CD4-positive, alpha-beta T cell treated with Interleukin-21 for 1 hour (primary cell): ENCODE data around the gene CDX1.
"Not testable (repeated sequence)": the region's sequence is repeated elsewhere in the genome, so short reads cannot be mapped to it uniquely, and the experiment has no call there.

Experiments
- DNase-seq: peaks from one replicate; pipeline ENCODE4 v3.0.0-alpha.2; 2020

Gene CDX1

DNA sequence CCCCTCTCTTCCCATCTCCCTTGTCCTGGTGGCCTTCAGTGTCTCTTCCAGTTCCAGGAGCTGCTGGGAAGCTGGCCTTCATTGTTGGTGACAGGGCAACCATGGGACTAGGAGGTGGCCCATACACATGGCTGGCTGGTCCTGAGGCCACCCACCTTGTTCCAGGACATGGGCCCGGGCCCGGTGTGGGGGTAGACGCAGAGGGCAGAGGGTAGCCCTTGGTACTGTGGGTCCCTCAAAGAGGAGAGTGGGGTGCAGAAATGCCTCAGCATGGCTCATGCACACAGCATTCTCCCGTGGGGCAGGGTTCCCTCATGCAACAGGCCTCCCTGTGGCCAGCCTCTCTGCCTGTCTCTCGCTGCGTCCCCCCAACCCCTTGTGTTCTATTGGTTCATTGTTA lies 44.1 kb downstream of the CDX1 start:
- no peak for DNase-seq

DNA sequence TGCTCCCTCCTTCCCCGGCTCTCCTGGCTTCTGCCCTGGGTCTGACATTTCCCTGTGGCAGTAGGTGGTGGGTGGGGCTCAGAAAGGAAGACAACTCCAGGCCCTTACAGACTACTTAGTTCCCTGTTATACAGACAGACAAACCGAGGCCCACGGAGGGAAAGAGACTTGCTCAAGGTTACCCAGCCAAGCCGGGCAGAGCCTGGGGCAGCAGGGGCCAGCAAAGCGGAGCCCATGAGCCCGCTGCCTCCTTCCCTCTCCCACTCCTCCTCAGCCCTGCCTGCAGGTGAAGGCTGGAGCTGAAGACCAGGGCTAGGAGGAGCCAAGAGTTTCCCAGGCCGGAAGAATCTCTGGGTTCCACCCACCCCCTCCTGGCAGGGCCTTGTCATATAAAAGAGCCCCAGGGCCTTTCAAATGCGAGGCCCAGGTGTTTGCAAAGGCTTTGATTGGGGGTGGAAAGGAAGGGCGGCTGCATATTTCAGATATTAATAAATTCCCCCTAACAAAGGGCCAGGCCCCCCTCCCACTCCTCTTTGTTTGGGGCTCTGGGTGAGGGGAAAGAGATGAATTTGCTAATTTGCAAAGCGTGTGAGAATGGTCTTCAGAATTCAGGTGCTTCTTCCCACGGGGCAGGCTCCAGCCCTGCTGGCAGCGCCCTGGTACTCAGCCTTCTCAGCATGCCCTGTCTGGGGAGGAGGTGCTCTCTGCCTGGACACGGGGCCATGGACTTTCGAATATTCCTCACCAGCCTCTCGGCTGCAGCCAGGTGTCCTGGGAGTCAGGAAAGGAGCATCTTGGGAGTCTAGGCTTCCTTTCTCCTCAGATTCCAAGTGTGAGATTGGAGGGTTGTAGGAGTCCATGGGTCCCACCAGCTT lies 44.8 kb downstream of the CDX1 start:
- no peak for DNase-seq

DNA sequence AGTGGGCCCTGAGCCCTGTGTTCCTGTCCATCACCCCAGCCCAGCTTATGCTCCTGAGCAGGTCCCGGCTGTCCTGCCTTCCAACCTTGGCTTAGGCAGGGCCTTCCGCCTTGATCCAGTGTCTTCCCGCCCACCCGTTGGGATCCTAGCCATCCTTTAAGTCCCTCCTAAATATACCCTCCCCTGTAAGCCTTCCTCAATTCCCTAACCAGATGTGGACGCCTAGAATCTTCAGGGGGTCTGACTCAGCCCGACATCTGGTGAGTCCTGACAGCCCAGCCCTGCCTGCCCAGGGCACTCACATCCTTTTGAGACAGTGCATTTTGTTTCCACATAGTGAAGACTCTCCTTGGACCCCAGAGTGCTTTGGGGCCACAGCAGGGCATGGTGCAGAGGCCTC lies 47.0 kb downstream of the CDX1 start:
- no peak for DNase-seq

DNA sequence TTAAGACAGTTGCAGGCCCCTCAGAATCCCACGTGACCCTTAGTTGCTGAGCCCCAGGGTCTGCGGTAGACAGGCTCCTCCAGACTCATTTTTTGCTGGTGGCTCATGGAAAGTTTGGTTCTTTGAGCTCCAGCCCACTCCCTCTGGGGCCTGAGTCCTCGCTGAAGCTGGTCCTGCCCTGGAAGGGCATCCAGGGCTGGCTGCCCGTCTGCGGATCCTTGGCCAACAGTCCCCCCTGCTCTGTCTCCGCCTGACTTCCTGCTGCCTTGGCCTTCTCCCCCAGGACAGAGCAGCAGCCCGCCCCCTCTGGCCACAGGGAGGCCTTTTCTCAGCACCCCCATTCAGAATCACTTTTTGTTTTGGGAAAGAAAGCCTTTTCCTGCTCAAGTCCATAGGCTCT lies 47.7 kb downstream of the CDX1 start:
- DNase-seq = no peak

DNA sequence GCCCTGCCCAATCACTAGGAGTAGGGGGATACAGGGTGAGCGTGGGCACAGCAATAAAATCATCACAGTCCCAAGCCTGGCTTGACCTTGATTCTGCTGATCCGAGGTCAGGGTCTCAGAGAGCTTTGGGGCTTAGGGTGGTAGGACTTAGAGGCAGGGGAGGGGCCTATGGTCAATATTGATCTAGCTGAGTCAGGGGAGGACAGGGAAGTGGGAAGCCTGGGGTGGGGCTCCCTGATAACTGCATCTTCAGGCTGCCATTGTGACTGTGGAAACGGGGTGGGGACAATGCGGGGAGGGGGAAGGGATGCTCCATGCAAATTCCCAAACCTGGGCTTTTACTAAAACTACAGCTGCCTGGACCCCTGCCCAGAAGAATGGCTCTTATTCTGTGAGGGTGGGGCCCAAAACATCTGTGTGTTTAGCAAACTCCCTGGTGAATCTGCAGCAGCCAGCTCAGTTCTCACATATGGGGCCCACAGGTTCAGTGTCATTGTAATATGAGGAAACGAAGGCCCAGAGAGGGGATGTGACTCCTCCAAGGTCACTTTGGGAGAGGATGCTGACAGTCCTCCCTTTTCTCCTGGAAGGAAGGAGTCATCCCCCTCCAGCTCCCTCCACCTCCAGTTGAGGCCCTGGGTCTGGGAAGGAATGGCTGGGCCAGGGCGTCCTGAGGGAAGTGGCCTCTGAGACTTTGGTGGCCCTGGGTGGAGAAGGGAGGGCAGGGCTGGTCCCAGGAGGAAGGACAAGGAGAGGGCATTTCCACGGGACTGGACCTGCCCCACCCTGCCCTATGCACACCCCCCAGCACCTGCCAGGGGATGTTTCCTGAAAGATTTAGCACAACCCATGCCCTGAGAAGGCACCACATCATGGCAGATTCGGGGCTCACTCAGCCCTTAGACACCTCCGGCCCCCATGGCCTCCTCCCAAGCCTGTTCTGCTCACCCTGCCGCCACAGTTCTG lies 49.7 kb downstream of the CDX1 start:
- no peak for DNase-seq

DNA sequence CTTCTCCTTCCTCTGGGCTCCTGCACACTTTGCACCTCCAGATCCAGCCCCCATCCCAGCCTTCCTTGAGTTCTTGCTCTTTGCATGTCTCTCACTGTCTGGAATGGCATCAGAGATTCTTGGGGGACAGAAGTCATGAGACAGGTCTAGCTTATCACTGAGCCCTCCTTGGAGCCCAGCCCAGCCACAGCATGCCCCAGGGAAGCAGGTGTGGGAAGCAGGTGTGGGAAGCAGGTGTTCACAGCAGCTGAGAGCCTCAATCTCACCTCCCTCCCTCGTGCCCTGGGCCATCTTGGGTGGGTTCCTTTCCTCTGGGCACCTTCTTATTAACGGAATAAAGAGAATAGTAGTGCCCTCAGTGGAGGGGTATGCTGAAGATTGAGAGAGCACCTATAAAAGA lies 50.5 kb downstream of the CDX1 start:
- no peak for DNase-seq

- peak; percentile 79 for DNase-seq
These were observed 51.5 kb downstream of the CDX1 start for GRCh38 chr5:150217873-150218692.

DNA sequence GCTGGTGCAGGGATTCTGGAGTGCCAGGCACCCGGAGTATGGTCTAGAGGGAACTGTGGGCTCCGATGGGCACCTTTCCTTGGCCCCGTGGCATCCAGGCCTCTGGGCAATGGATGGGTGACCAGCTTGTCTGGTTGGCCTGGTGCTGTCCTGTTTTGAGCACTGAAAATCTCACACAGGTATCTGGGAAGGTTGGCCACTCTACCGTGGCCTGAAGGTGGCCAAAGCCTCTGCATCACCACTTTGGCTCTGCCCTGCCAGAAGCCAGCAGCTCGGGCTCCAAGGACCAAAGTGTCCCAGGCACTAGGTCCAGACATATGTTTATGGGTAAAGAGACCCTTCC lies 52.1 kb downstream of the CDX1 start:
- DNase-seq = no peak

- DNase-seq = no peak
These were observed 52.6 kb downstream of the CDX1 start for GRCh38 chr5:150219142-150219541.

DNA sequence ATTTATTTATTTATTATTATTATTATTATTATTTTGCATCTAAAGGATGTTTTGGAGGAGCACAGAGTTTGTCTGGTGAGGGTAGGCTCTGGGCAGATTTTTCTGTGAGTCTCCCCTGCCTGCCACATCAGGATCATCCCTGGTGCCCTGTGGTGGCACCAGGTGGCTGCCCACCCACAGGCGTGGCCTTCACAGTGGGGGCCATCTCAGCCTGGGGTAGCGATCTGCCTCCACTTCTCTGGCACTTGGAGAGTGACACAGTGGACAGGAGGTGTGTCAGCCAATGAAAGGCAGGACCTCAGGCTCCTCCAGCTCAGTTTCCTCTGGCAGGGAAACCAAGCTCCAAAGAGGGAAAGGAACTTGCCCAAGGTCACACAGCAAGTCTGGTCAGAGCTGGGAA lies 53.3 kb downstream of the CDX1 start:
- DNase-seq = no peak

GRCh38 chr5:150221471-150221870 lies 54.9 kb downstream of the CDX1 start:
- no peak for DNase-seq

GRCh38 chr5:150222906-150223305 lies 56.3 kb downstream of the CDX1 start:
- DNase-seq = no peak

GRCh38 chr5:150223474-150223873 lies 56.9 kb downstream of the CDX1 start:
- DNase-seq = no peak

DNA sequence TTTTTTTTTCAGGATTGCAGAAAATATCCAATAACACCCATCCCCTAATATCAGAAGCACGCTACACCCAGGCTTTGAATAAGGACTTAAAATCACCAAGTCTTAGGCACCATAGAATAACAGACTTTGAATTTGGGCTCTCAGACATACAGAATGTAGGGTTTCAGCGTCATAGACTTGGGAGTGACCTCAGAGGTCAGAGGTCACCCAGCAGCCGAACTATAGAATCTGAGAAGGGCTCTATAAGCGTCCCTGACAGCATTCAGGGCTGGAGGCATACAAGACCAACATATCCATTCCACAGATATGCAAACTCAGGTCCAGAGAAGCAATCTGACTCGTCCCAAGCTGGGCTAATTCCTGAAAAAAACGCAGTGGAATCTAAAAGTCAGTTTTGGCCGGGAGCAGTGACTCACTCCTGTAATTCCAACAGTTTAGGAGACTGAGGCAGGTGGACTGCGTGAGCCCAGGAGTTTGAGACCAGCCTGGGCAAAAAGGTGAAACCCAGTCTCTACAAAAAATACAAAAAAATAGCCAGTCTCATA lies 58.0 kb downstream of the CDX1 start:
- no peak for DNase-seq

DNA sequence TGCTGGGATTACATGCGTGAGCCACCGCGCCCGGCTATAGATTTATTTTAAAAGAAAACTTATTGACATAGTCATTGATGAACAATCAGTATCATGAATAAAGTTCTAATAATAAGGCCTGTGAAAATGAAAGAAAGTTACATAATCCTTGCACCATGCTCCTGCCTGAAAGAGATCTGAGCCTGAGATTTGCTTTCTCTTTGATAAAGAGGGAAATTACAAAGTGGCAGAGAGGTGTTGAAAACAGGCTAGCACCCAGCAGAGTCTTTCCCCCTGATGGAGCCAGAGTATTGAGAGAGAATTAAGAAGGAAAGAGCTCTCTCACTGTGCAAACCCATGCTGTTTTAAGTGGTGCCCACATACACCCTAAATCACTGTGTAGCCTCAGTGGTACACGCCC lies 60.5 kb downstream of the CDX1 start:
- no peak for DNase-seq

GRCh38 chr5:150227606-150228273 lies 61.2 kb downstream of the CDX1 start:
- DNase-seq = no peak

- no peak for DNase-seq
These were observed 63.0 kb downstream of the CDX1 start for GRCh38 chr5:150229571-150229970.

- DNase-seq = no peak
These were observed 64.3 kb downstream of the CDX1 start for GRCh38 chr5:150230842-150231241.

DNA sequence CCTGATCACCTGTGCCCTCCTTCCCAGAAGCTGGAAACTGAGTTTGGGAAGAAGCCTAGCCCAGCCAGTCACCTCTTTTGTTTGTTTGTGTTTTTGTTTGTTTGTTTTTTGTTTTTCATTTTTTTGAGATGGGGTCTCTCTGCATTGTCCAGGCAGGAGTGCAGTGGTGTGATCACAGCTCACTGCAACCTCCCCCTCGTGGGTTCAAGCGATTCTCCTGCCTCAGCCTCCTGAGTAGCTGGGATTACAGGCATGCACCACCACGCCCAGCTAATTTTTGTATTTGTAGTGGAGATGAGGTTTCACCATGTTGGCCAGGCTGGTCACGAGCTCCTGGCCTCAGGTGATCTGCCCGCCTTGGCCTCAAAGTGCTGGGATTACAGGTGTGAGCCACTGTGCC lies 67.1 kb downstream of the CDX1 start:
- not testable (repeated sequence) for DNase-seq
